ENCODE results near the gene METTL1. TPM values are rescaled to one million over a fixed set of nuclear protein-coding genes. Genes with fewer than 3 reads are reported as not detected.

METTL1 gene
- total and polyA plus RNA-seq, 9 of the 15 experiments (the other 6 are each of a cell fraction or from before 2014, with no cell fraction given), result 12.6 to 65.9 (median 39.2) TPM

DNA sequence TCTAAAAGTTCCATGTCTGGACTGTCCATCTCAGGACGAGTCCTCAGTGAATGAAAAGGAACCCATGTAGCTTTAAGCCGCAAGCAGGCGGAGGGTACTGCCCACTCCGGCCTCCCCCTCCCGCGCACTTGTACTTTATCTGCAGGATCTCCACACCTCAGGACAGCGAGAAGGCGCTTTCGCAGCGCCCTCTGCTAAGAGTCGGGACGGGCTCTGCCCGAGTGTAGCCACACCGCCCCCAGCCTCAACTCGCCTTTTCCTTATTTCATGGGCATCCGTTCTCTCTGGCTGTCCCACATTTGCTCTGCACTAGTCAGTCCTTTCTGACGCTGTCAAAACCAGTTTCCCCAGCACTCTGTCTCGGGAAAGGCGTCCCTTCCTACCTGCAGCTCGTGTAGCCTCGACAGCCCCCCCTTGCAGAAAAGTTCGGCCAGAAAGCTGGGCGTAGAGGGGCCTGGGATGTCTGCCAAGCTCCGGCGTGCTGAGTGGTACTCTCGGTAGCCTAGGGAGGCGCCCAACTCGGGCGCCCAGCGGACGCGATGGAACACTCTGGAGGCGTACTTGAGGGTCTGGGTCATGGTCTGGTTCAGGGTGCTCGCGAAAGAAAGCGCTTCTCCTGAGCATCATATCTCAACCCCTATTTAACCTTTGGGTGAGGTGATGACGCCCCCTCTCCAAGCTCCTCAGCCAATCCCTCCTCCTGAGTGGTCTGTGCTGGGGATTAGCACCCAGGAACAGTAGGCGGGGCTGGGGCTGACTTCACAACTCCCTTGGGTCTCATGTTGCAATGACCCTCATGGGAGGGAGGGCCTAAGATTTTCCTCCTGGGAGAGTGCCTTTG, 5.2 kb downstream of the METTL1 start, which contains the start of gene CYP27B1 (continued):
- TF ChIP-seq, protein P1, sequence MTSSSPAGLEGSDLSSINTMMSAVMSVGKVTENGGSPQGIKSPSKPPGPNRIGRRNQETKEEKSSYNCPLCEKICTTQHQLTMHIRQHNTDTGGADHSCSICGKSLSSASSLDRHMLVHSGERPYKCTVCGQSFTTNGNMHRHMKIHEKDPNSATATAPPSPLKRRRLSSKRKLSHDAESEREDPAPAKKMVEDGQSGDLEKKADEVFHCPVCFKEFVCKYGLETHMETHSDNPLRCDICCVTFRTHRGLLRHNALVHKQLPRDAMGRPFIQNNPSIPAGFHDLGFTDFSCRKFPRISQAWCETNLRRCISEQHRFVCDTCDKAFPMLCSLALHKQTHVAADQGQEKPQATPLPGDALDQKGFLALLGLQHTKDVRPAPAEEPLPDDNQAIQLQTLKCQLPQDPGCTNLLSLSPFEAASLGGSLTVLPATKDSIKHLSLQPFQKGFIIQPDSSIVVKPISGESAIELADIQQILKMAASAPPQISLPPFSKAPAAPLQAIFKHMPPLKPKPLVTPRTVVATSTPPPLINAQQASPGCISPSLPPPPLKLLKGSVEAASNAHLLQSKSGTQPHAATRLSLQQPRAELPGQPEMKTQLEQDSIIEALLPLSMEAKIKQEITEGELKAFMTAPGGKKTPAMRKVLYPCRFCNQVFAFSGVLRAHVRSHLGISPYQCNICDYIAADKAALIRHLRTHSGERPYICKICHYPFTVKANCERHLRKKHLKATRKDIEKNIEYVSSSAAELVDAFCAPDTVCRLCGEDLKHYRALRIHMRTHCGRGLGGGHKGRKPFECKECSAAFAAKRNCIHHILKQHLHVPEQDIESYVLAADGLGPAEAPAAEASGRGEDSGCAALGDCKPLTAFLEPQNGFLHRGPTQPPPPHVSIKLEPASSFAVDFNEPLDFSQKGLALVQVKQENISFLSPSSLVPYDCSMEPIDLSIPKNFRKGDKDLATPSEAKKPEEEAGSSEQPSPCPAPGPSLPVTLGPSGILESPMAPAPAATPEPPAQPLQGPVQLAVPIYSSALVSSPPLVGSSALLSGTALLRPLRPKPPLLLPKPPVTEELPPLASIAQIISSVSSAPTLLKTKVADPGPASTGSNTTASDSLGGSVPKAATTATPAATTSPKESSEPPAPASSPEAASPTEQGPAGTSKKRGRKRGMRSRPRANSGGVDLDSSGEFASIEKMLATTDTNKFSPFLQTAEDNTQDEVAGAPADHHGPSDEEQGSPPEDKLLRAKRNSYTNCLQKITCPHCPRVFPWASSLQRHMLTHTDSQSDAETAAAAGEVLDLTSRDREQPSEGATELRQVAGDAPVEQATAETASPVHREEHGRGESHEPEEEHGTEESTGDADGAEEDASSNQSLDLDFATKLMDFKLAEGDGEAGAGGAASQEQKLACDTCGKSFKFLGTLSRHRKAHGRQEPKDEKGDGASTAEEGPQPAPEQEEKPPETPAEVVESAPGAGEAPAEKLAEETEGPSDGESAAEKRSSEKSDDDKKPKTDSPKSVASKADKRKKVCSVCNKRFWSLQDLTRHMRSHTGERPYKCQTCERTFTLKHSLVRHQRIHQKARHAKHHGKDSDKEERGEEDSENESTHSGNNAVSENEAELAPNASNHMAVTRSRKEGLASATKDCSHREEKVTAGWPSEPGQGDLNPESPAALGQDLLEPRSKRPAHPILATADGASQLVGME (CRISPR knock-in tag; IDR thresholded peaks at IDR 0.05), result 0 out of 2 replicates have a peak, but pooled peaks have one; percentile 57
- TF ChIP-seq CC2D1A (IDR thresholded peaks at IDR 0.05) (peak; percentile 54; the same call in 1 of the 2 replicates), CEBPB (tag; IDR thresholded peaks at IDR 0.05) (peak; percentile 85)

Measured in K562 (cell line).